ENCODE results near the gene RYR2. TPM values are rescaled to one million over a fixed set of nuclear protein-coding genes. Genes with fewer than 3 reads are reported as not detected.
A peak's percentile ranks its signal among the peaks of the same experiment; 100 is the strongest.

The RYR2 gene
- total RNA-seq, 2 donors from 2014 or later, result 14.2 to 17.1 TPM

DNA sequence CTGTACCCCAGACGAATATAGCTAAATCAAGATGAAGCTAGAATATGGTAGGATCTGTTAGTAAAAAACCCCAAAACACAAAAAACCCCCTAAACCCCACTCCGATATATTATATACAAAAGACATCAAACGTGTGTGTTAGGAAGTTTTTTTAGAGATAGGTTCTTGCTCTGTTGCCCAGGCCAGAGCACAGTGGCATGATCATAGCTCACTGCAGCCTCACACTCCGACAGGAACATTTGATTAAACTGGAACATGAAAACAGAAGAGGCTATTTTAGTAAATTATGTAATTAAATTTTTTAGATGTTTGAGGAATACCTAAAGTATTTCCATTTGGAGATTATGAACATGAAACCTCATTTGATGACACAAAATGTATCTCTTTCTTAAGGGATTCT lies 8.2 kb upstream of the RYR2 start:
- no peaks in the 10 kb centered on the region for H3K9me3 ChIP-seq
- H3K27ac ChIP-seq, result no peak overlapping the region
- intact Hi-C loops (cut with DNase I), result no loop called here
- H3K27me3 ChIP-seq, result no peaks in the 10 kb centered on the region
- ATAC-seq, result no peak
- WGBS, 2 donors, result 46 to 54% methylated on average over 4 of the region's 4 CpGs
- TF ChIP-seq CTCF (IDR thresholded peaks at IDR 0.05) (no peak), POLR2A (IDR thresholded peaks at IDR 0.05) (no peak)
- DNase-seq, result no peak
- no peaks in the 10 kb centered on the region for H3K36me3 ChIP-seq (replicated peaks in 1 of 2; ENCODE audit: insufficient read depth in 1 of 2, low read depth in 2 of 2)
- peaks cover 6% of the 10 kb centered on the region for H3K4me1 ChIP-seq
- no peak overlapping the region for H3K4me3 ChIP-seq

GRCh38 chr1:237035759-237036158 lies 6.2 kb upstream of the RYR2 start:
- H3K4me3 ChIP-seq, result no peak overlapping the region
- 89 to 100% methylated on average over 1 of the region's 1 CpG for WGBS, 2 donors
- DNase-seq, result no peak
- intact Hi-C loops (cut with DNase I), result no loop called here
- H3K27ac ChIP-seq, result no peak overlapping the region
- no peaks in the 10 kb centered on the region for H3K9me3 ChIP-seq
- no peaks in the 10 kb centered on the region for H3K36me3 ChIP-seq (replicated peaks in 1 of 2; ENCODE audit: insufficient read depth in 1 of 2, low read depth in 2 of 2)
- TF ChIP-seq POLR2A (IDR thresholded peaks at IDR 0.05) (no peak), CTCF (IDR thresholded peaks at IDR 0.05) (no peak)
- no peaks in the 10 kb centered on the region for H3K27me3 ChIP-seq
- H3K4me1 ChIP-seq, result no peaks in the 10 kb centered on the region
- no peak for ATAC-seq

DNA sequence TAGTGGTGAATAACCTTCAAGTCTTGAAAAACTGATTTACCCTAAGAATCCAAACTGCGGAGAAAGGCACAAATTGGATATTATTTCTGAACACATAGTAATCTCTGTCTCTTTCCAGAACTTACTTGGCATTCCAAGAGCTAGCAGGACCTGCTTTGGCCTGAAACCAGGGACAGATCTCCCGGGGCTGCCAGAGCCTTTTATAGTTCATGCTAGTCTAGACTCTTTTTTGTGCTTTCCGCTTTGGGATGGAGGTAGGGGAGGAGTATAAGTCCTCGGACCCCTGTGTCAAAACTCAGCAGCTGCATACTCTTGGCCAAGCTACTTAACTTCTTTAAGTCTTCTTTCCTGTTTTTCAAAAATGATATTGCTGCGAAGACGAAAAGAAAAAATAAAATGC lies 3.8 kb upstream of the RYR2 start:
- no peak overlapping the region for H3K4me3 ChIP-seq
- TF ChIP-seq POLR2A (IDR thresholded peaks at IDR 0.05) (no peak), CTCF (IDR thresholded peaks at IDR 0.05) (no peak)
- ATAC-seq (no peak), DNase-seq (no peak)
- no peak overlapping the region for H3K27ac ChIP-seq
- H3K27me3 ChIP-seq, result peaks cover 0 to 10% of the 10 kb centered on the region in 2 donors
- intact Hi-C loops (cut with DNase I), result no loop called here
- 75 to 83% methylated on average over 6 of the region's 6 CpGs for WGBS, 2 donors
- peaks cover 17% of the 10 kb centered on the region for H3K4me1 ChIP-seq
- no peaks in the 10 kb centered on the region for H3K9me3 ChIP-seq
- no peaks in the 10 kb centered on the region for H3K36me3 ChIP-seq (replicated peaks in 1 of 2; ENCODE audit: insufficient read depth in 1 of 2, low read depth in 2 of 2)

DNA sequence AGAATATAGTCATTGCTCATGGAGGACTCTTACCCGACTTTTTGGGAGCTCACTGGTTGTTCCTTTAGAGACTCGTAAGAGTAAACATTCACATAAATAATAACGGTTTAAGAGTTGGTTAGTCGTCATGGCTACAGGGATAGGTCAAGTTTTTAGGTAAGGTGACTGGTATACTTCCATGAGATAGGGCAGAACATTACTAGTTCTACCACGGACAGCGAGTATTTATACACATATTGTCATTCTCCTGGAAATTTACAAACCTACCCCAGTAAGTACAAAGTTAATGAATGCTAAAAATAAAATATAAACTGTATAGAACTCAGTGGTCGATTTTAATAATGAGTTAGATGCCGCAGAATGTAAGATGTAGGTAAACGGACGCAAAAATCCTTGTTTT lies 1.2 kb upstream of the RYR2 start:
- DNase-seq (no peak), ATAC-seq (no peak)
- Histone ChIP-seq H3K4me3 (no peak overlapping the region), H3K36me3 (replicated peaks in 1 of 2; ENCODE audit: insufficient read depth in 1 of 2, low read depth in 2 of 2) (no peaks in the 10 kb centered on the region), H3K27me3 (peaks cover 0 to 14% of the 10 kb centered on the region in 2 donors), H3K27ac (no peak overlapping the region), H3K4me1 (peaks cover 18% of the 10 kb centered on the region), H3K9me3 (no peaks in the 10 kb centered on the region)
- no peak for TF ChIP-seq CTCF (IDR thresholded peaks at IDR 0.05)
- TF ChIP-seq POLR2A (IDR thresholded peaks at IDR 0.05), result no peak
- intact Hi-C loops (cut with DNase I), result no loop called here
- 51 to 55% methylated on average over 10 of the region's 10 CpGs for WGBS, 2 donors

DNA sequence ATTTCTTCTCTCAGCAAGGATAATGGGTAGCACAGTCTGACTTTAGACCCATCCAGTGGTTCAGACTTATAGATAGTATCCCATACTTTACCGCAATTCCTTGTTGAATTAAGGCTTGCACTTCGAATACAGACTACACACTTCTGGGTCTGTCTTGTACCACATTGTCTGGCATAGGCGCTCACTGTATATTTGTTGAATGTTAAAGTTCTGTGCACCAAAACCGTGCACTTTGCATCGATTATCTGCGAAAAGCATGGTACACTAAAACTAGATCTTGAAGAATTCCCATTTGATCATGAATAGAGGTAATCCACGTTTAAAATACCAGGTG lies 556 bp upstream of the RYR2 start:
- ATAC-seq (no peak), DNase-seq (no peak)
- 7 to 11% methylated on average over 7 of the region's 7 CpGs for WGBS, 2 donors
- Histone ChIP-seq H3K4me3 (peak overlapping the region in 1 of 2 donors; percentile 11), H3K27ac (no peak overlapping the region), H3K4me1 (peaks cover 18% of the 10 kb centered on the region), H3K27me3 (peaks cover 0 to 14% of the 10 kb centered on the region in 2 donors), H3K9me3 (no peaks in the 10 kb centered on the region), H3K36me3 (replicated peaks in 1 of 2; ENCODE audit: insufficient read depth in 1 of 2, low read depth in 2 of 2) (no peaks in the 10 kb centered on the region)
- intact Hi-C loops (cut with DNase I), result no loop called here
- no peak for TF ChIP-seq CTCF (IDR thresholded peaks at IDR 0.05)
- TF ChIP-seq POLR2A (IDR thresholded peaks at IDR 0.05), result no peak
